Measurements from ENCODE around the gene COMP. TPM values are rescaled to one million over a fixed set of nuclear protein-coding genes. Genes with fewer than 3 reads are reported as not detected.

Gene COMP
- total RNA-seq, 2 donors from 2014 or later = 0.09 to 2.0 TPM

- Histone ChIP-seq H3K4me3 (no peak overlapping the region), H3K27ac (no peak overlapping the region), H3K9me3 (no peaks in the 10 kb centered on the region), H3K27me3 (replicated peaks; ENCODE audit: insufficient read depth) (peaks cover 1% of the 10 kb centered on the region), H3K4me1 (replicated peaks) (no peaks in the 10 kb centered on the region), H3K36me3 (no peaks in the 10 kb centered on the region)
- no peak for TF ChIP-seq POLR2AphosphoS5 (IDR thresholded peaks at IDR 0.05)
- TF ChIP-seq, protein P1, sequence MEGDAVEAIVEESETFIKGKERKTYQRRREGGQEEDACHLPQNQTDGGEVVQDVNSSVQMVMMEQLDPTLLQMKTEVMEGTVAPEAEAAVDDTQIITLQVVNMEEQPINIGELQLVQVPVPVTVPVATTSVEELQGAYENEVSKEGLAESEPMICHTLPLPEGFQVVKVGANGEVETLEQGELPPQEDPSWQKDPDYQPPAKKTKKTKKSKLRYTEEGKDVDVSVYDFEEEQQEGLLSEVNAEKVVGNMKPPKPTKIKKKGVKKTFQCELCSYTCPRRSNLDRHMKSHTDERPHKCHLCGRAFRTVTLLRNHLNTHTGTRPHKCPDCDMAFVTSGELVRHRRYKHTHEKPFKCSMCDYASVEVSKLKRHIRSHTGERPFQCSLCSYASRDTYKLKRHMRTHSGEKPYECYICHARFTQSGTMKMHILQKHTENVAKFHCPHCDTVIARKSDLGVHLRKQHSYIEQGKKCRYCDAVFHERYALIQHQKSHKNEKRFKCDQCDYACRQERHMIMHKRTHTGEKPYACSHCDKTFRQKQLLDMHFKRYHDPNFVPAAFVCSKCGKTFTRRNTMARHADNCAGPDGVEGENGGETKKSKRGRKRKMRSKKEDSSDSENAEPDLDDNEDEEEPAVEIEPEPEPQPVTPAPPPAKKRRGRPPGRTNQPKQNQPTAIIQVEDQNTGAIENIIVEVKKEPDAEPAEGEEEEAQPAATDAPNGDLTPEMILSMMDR (IDR thresholded peaks at IDR 0.05) = no peak
- no peak for TF ChIP-seq POLR2A (IDR thresholded peaks at IDR 0.05)
- no peak for DNase-seq (ENCODE audit: low spot score)
- 92% methylated on average over 15 of the region's 15 CpGs for WGBS
- intact Hi-C loops (cut with DNase I) = no loop called here
Measured at GRCh38 chr19:18804139-18804601, 13.1 kb upstream of the COMP start.

- no peaks in the 10 kb centered on the region for H3K9me3 ChIP-seq
- no peaks in the 10 kb centered on the region for H3K36me3 ChIP-seq
- peaks cover 5% of the 10 kb centered on the region for H3K27me3 ChIP-seq (replicated peaks; ENCODE audit: insufficient read depth)
- no peak overlapping the region for H3K4me3 ChIP-seq
- WGBS = 98% methylated on average over 5 of the region's 5 CpGs
- TF ChIP-seq, protein P1 (IDR thresholded peaks at IDR 0.05) = no peak
- TF ChIP-seq POLR2AphosphoS5 (IDR thresholded peaks at IDR 0.05) = no peak
- TF ChIP-seq POLR2A (IDR thresholded peaks at IDR 0.05) = no peak
- intact Hi-C loops (cut with DNase I) = no loop called here
- DNase-seq (ENCODE audit: low spot score) = no peak
- no peaks in the 10 kb centered on the region for H3K4me1 ChIP-seq (replicated peaks)
- no peak overlapping the region for H3K27ac ChIP-seq
Measured at GRCh38 chr19:18803550-18804138, 12.5 kb upstream of the COMP start.

DNA sequence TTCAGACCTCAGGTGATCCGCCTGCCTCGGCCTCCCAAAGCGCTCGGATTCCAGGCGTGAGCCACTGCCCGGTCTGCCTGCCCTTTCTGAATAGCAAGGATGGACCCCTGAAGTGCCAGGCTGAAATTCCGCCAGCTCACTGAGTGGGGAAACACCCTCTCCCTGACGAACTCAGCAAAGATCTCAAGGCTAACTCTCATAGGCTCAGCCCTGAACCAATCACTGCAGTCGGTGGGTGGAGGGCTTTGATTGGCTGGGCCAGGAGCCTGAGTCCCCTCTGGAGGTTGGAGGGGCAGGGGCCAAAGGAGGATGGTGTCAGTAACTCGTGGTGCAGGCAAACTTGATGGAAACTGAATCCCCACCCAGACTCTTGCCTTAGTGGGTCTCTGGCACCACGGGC is 11.2 kb upstream of the COMP start:
- no peaks in the 10 kb centered on the region for H3K9me3 ChIP-seq
- no peak for DNase-seq (ENCODE audit: low spot score)
- no peak overlapping the region for H3K27ac ChIP-seq
- H3K4me3 ChIP-seq = no peak overlapping the region
- 83% methylated on average over 11 of the region's 11 CpGs for WGBS
- H3K27me3 ChIP-seq (replicated peaks; ENCODE audit: insufficient read depth) = peaks cover 5% of the 10 kb centered on the region
- H3K36me3 ChIP-seq = no peaks in the 10 kb centered on the region
- H3K4me1 ChIP-seq (replicated peaks) = no peaks in the 10 kb centered on the region
- TF ChIP-seq POLR2AphosphoS5 (IDR thresholded peaks at IDR 0.05) (no peak), POLR2A (IDR thresholded peaks at IDR 0.05) (no peak)
- TF ChIP-seq, protein P1 (IDR thresholded peaks at IDR 0.05) = no peak
- intact Hi-C loops (cut with DNase I) = no loop called here

DNA sequence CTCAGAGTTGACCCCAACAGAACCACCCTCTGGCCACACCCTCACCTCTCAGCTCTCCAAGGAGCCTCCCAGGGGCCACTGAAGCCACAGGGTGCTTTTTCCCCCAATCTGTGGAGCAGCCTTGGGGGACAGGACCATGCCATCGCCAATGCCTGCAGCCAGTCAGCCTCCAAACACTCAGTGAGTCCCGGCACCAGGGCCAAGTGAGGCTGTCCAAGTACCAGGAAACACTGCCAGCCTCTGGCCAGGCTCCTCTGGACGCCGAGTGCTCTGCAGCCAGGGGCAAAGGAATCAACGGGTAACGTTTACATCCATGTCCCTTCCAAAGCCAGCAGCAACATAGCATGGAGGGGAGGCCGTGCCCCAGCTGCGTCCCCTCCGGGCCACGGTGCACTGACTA is 9.5 kb upstream of the COMP start:
- no peak for TF ChIP-seq POLR2AphosphoS5 (IDR thresholded peaks at IDR 0.05)
- no peak for DNase-seq (ENCODE audit: low spot score)
- Histone ChIP-seq H3K27me3 (replicated peaks; ENCODE audit: insufficient read depth) (peaks cover 5% of the 10 kb centered on the region), H3K4me3 (no peak overlapping the region), H3K27ac (no peak overlapping the region), H3K9me3 (no peaks in the 10 kb centered on the region), H3K36me3 (no peaks in the 10 kb centered on the region), H3K4me1 (replicated peaks) (no peaks in the 10 kb centered on the region)
- intact Hi-C loops (cut with DNase I) = no loop called here
- 76% methylated on average over 10 of the region's 10 CpGs for WGBS

DNA sequence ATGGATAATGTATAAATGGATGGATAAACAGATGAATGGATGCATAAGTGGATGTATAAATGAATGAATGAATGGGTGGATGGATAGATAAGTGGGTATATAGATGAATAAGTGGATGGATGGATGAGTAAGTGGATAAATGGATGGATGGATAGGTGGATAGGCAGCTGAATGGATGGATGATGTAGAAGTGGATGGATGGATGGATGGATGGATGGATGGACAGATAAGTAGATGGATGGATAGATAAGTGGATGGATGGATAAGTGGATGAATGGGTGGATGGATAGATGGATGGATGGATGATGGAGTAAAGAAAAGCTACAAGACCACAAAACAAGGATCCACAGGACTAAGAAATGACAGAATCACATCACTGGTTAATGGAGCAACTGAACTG is 9.0 kb upstream of the COMP start:
- no peak for DNase-seq (ENCODE audit: low spot score)
- no peaks in the 10 kb centered on the region for H3K9me3 ChIP-seq
- H3K36me3 ChIP-seq = no peaks in the 10 kb centered on the region
- H3K27me3 ChIP-seq (replicated peaks; ENCODE audit: insufficient read depth) = peaks cover 5% of the 10 kb centered on the region
- H3K4me1 ChIP-seq (replicated peaks) = no peaks in the 10 kb centered on the region
- TF ChIP-seq POLR2A (IDR thresholded peaks at IDR 0.05) (no peak), POLR2AphosphoS5 (IDR thresholded peaks at IDR 0.05) (no peak)
- TF ChIP-seq, protein P1 (IDR thresholded peaks at IDR 0.05) = no peak
- intact Hi-C loops (cut with DNase I) = no loop called here
- no peak overlapping the region for H3K27ac ChIP-seq
- no peak overlapping the region for H3K4me3 ChIP-seq
